ENCODE measurements around the gene IL31RA.

DNA sequence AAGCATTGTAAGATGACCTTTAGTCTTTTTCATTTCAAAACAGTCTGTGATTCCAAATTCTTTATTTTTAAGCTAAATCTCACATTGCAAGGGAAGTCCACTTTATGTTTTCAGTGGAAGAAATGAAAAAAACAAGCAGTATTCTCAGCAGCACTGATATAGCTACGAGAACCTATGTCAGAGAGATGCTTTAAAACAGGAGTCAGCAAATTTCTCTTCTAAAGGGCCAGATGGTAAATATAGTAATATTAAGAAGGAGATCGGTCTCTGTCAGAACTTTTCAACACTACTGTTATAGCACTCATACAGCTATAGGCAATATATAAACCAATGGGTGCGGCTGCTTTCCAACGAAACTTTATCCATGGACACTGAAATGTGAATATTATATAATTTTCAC is 18.7 kb downstream of the IL31RA start:
- TF ChIP-seq ZNF121 (CRISPR knock-in tag; IDR thresholded peaks at IDR 0.05), result no peak
- no peak for TF ChIP-seq IRF2 (CRISPR knock-in tag; IDR thresholded peaks at IDR 0.05; ENCODE audit: borderline replicate concordance, low read depth)
- TF ChIP-seq, protein P1, sequence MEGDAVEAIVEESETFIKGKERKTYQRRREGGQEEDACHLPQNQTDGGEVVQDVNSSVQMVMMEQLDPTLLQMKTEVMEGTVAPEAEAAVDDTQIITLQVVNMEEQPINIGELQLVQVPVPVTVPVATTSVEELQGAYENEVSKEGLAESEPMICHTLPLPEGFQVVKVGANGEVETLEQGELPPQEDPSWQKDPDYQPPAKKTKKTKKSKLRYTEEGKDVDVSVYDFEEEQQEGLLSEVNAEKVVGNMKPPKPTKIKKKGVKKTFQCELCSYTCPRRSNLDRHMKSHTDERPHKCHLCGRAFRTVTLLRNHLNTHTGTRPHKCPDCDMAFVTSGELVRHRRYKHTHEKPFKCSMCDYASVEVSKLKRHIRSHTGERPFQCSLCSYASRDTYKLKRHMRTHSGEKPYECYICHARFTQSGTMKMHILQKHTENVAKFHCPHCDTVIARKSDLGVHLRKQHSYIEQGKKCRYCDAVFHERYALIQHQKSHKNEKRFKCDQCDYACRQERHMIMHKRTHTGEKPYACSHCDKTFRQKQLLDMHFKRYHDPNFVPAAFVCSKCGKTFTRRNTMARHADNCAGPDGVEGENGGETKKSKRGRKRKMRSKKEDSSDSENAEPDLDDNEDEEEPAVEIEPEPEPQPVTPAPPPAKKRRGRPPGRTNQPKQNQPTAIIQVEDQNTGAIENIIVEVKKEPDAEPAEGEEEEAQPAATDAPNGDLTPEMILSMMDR (IDR thresholded peaks at IDR 0.05), result no peak
- no peak for TF ChIP-seq ATF3 (CRISPR knock-in tag; conservative IDR thresholded peaks at IDR 0.05)
- no peak for TF ChIP-seq ZNF423 (CRISPR knock-in tag; IDR thresholded peaks at IDR 0.05)
- TF ChIP-seq JUN (CRISPR knock-in tag; IDR thresholded peaks at IDR 0.05), result no peak
- no peak for TF ChIP-seq MXD4 (CRISPR knock-in tag; IDR thresholded peaks at IDR 0.05; ENCODE audit: borderline replicate concordance)
- TF ChIP-seq, protein P2, sequence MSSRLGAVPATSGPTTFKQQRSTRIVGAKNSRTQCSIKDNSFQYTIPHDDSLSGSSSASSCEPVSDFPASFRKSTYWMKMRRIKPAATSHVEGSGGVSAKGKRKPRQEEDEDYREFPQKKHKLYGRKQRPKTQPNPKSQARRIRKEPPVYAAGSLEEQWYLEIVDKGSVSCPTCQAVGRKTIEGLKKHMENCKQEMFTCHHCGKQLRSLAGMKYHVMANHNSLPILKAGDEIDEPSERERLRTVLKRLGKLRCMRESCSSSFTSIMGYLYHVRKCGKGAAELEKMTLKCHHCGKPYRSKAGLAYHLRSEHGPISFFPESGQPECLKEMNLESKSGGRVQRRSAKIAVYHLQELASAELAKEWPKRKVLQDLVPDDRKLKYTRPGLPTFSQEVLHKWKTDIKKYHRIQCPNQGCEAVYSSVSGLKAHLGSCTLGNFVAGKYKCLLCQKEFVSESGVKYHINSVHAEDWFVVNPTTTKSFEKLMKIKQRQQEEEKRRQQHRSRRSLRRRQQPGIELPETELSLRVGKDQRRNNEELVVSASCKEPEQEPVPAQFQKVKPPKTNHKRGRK (CRISPR knock-in tag; IDR thresholded peaks at IDR 0.05; ENCODE audit: borderline replicate concordance), result no peak
- TF ChIP-seq NFYB (CRISPR knock-in tag; conservative IDR thresholded peaks at IDR 0.05; ENCODE audit: low read depth), result no peak
- TF ChIP-seq, protein P3, sequence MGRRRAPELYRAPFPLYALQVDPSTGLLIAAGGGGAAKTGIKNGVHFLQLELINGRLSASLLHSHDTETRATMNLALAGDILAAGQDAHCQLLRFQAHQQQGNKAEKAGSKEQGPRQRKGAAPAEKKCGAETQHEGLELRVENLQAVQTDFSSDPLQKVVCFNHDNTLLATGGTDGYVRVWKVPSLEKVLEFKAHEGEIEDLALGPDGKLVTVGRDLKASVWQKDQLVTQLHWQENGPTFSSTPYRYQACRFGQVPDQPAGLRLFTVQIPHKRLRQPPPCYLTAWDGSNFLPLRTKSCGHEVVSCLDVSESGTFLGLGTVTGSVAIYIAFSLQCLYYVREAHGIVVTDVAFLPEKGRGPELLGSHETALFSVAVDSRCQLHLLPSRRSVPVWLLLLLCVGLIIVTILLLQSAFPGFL (CRISPR knock-in tag; IDR thresholded peaks at IDR 0.05; ENCODE audit: borderline replicate concordance), result no peak
- no peak for TF ChIP-seq MAX (CRISPR knock-in tag; IDR thresholded peaks at IDR 0.05)
- TF ChIP-seq, protein P4, sequence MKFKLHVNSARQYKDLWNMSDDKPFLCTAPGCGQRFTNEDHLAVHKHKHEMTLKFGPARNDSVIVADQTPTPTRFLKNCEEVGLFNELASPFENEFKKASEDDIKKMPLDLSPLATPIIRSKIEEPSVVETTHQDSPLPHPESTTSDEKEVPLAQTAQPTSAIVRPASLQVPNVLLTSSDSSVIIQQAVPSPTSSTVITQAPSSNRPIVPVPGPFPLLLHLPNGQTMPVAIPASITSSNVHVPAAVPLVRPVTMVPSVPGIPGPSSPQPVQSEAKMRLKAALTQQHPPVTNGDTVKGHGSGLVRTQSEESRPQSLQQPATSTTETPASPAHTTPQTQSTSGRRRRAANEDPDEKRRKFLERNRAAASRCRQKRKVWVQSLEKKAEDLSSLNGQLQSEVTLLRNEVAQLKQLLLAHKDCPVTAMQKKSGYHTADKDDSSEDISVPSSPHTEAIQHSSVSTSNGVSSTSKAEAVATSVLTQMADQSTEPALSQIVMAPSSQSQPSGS (CRISPR knock-in tag; IDR thresholded peaks at IDR 0.05; ENCODE audit: borderline replicate concordance, low read depth), result no peak
- no peak for TF ChIP-seq ZNF317 (CRISPR knock-in tag; IDR thresholded peaks at IDR 0.05; ENCODE audit: borderline replicate concordance, low read depth)

Data from WTC11 (cell line).